ENCODE measurements around the gene SND1.

SND1 gene

DNA sequence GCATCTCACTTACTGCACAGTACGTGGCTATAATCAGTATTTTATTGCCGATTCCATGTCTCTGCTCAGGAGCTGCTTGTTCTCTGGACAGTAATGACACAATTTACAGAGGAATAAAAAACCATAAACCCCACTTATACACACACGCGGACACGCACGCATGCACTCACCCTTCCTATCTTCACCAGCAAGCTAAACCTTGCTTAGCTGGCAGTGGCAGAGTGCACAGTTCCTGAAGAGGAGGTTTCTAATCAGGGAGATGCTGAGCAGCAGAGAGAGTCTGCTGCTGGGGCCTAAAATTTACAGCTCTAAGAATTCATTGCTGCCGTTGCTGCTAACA is 66.3 kb downstream of the SND1 start:
- DNase-seq (ENCODE audit: low spot score) (no peak), FAIRE-seq (no peak)

DNA sequence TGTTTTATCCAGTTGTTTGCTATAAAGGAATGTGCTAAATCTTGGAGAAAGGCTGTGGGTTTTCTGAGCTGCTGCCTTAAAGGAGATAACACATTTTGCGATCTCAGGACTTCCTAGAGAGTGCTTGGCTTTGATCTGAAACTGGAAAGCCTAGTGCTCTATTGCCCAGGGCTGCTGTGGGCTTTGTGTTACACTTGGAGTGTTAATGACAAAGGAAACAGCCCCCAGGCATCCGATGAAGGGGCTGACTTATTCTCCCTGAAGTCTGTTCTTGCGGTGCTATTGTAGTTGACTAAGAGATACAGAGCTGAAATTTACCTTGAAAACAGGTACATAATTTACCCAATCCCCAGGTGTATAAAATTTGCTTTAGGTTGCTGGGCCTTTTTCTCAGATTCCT is 74.5 kb downstream of the SND1 start:
- FAIRE-seq (no peak), DNase-seq (ENCODE audit: low spot score) (no peak)

- DNase-seq (ENCODE audit: low spot score), result no peak
- FAIRE-seq, result no peak
Measured at GRCh38 chr7:127730658-127731276, 78.8 kb downstream of the SND1 start.

- FAIRE-seq, result no peak
Measured at GRCh38 chr7:127731431-127732080, 79.6 kb downstream of the SND1 start.

GRCh38 chr7:127732306-127732705 is 80.3 kb downstream of the SND1 start:
- FAIRE-seq (no peak), DNase-seq (ENCODE audit: low spot score) (no peak)

More at GRCh38 chr7:127731431-127732080, 79.6 kb downstream of the SND1 start:
- DNase-seq (ENCODE audit: low spot score), result no peak

DNA sequence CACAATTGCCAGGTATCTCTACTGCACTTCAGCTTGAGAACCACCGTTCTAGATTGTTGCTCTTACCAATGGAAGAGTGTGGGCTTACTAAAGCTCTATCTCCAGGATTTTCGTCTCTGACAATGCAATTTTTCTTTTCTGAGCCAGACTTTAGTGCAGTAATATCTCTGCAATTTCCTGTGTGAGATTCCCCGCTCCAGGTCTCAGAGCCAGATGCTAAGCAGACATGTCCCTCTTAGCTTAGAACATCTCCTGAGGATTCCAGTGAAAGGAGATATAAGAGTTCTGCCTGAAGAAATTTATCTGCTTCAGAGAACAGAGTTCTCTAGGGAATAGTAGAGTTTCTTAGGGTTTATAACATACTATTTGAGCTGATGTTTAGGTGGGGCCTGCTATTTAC is 82.0 kb downstream of the SND1 start:
- DNase-seq (ENCODE audit: low spot score) (no peak), FAIRE-seq (no peak)

DNA sequence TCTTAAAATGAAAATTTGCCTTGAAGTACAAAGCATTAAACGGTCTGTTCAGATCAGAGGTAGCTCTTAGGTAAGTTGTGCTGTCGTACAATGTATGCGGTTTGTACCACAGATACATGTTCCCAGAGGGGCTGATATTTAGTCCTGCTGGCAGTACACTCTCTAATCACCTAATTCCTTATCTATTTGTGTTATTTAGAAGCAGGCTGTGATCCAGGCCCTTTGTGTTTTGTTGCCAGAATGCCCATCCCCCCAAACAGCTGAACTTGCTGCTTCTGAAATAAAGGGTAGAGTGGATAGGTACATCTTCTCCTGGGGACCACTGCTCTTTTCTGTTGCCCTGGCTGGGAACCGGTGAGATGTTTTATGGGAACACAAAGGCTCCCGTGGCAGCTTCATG is 84.5 kb downstream of the SND1 start:
- FAIRE-seq (no peak), DNase-seq (ENCODE audit: low spot score) (no peak)

DNA sequence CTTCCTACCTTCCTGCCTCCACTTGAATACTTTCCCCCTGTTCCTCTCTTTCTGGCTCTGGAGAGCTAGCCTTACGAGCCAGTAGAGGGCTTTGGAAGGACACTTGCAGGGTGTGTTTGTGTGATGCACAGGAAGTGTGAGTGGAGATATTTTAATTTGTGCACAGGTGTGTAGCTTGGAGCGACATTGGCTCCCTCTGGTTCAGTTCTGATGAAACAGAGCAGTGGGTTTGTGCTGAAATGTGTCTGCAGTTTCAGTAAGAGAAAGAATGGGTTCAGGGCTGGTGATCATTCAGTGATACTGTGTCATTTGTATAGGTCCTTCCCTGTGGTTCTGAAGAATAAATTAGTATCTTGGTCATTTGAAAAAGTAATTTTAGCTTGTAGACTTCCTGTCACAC is 86.9 kb downstream of the SND1 start:
- DNase-seq (ENCODE audit: low spot score) (no peak), FAIRE-seq (no peak)

GRCh38 chr7:127741764-127742375 is 89.9 kb downstream of the SND1 start:
- no peak for DNase-seq (ENCODE audit: low spot score)
- FAIRE-seq, result no peak

GRCh38 chr7:127745445-127745844 is 93.5 kb downstream of the SND1 start:
- FAIRE-seq, result no peak

DNA sequence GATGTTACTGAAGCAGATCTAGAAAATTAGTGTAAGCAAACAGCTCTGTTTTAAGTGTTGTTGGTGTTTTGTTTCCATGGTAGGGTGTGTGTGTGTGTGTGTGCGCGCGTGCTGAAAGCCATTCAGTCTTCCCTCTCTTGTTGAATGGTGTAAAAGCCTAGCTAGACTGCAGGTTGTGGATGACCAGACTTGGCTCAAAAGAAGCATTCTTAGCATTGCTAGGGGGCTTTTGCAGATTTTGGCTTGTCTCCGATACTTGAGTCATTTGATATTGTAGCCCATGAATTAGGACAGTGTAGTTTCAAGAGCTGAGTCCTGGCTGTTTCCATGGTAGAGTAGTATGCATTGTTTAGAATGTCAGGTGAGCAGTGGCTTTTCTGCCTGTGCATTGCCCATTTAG is 99.1 kb downstream of the SND1 start:
- DNase-seq (ENCODE audit: low spot score), result no peak
- no peak for FAIRE-seq

More at GRCh38 chr7:127745445-127745844, 93.5 kb downstream of the SND1 start:
- no peak for DNase-seq (ENCODE audit: low spot score)

- FAIRE-seq (no peak), DNase-seq (ENCODE audit: low spot score) (no peak)
Measured at GRCh38 chr7:127751490-127752448, 99.8 kb downstream of the SND1 start.

- DNase-seq (ENCODE audit: low spot score) (no peak), FAIRE-seq (no peak)
Measured at GRCh38 chr7:127752829-127753228, 100.8 kb downstream of the SND1 start.

DNA sequence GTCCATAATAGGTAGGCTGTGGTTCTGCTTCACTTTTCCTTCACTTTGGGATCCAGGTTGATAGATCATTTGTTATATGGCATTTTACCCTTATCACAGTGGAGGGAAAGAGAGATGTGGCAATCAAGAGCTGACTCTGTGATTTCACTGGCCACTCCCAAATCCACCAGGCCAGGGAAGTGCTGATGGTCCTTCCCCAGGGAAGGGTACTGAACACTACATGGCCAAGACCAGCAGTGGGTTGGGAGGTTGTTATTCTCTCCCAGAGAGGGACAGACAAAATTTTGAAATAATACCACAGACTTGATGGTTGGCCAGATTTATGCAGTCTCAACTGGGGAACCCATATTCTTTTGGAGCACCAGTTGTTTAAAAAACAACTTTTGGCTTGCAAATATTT is 102.5 kb downstream of the SND1 start:
- DNase-seq (ENCODE audit: low spot score), result no peak
- no peak for FAIRE-seq

DNA sequence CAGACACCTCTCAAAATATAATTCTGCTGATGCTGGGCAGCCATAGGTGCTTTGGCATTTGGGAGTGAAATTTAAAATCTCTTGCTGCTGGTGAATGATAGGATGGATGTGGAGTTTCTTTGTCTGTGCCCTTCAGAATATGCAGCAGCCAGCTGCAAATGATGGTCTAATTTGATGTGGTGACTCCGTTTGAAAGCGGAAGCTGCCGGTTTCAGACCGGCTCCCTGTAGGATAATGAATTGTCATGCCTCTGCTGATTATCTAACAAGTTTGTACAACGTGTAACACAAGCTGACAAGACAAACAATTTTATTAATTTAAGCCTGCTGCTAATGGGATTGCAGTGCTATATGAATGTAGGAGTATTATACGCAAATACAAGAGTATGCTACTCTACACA is 103.5 kb downstream of the SND1 start:
- FAIRE-seq, result no peak

DNA sequence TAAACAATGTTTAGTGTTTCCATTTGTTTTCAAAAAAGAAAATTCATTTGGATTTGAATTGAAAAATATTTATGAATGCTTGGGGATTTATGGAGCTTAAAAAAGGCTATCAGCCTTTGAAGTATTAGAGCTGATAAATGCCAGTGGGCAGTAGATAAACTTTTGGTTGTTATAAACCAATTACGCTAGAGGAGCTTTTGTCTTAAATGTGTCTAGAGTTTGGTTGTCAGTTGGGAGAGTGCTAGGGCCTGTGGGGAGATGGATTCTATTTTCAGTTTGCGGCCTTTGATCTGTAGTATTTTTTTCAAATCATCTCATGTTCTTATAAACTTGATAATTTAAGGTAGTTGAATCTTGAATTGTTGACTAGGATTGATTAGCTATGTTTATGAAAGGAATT is 104.0 kb downstream of the SND1 start:
- DNase-seq (ENCODE audit: low spot score) (no peak), FAIRE-seq (no peak)

More for the DNA sequence above, 103.5 kb downstream of the SND1 start:
- no peak for DNase-seq (ENCODE audit: low spot score)

DNA sequence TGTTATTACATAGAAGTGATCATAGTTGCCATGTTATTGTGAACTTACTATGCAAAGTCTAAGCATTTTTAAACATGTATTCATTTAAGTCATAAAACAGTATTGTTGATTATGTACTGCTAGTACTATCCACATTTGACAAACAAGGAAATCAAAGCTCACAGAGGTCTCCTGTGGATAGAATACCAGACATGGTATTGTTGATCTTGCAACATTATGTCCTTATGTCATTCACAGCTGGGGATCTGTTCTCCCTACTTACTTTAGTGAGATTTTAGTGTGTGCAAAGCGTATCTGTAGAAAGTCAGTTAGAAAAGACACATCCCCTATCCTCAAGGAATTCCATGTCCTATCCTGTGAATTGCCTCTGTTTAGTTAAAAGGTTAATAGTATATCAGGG is 106.1 kb downstream of the SND1 start:
- no peak for FAIRE-seq
- no peak for DNase-seq (ENCODE audit: low spot score)

DNA sequence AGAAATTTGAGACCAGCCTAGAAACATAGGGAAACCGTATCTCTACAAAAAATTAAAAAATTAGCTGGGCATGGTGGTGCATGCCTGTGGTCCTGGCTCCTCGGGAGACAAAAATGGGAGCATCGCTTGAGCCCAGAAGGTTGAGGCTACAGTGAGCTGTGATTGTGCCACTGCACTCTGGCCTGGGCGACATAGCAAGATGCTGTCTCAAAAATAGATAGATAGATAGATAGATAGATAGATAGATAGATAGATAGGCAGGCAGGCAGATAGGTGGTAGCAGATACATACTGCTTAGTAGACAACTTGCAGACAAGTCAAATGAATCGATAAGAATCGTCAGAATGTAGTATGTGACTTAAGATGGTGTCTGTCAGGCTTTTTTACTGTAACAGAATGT is 106.9 kb downstream of the SND1 start:
- no peak for FAIRE-seq
- DNase-seq (ENCODE audit: low spot score), result no peak

DNA sequence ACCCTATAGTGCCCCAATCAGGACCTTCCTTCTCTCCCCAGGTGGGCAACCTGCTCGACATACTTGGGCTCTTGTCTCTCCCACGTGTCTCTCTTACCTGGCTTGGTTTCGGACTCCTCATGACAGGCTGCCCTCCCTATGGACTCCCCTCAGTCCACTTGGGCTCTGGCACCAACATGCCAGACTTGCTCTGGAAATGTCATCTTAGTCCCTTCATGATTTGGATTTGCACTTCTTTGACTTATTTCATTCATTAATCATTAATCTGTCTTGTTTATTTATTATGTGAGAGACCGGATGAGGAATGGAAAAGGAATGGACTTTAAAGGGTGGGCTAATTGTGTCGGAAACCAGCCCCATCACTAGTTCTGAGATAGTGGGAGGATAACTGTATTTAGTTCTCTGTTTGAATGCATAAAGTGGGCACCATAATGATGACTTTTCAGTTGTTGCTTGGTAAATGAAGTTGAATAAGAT is 108.0 kb downstream of the SND1 start:
- FAIRE-seq, result no peak
- no peak for DNase-seq (ENCODE audit: low spot score)

DNA sequence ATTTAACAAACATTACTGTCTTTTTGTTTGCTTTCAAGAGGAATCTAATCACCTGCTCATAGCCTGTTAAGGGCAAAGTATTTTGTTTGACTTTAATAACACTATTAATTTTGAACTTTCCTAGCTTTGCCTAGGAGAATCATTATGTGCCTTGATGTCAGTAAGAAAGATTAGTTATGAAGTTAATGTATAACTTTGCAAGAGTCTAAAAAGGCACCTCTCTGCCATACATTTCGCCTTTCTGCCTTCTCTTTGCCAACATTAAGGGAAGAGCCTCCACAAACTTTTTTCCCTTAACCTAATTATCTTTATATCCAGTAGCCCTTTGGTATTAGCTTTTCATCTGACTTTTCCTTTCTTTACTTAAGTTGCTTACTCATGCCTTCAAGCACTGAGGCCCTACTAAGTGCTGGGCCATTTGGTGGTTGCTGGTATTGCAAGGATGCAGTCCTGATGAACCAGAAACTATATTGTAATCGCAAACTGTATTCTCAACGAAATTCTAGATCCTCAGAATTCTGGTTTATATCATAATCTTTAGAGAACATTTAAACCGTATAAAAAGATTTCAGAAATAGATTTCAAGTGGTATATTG is 108.5 kb downstream of the SND1 start:
- no peak for DNase-seq (ENCODE audit: low spot score)
- FAIRE-seq, result no peak

DNA sequence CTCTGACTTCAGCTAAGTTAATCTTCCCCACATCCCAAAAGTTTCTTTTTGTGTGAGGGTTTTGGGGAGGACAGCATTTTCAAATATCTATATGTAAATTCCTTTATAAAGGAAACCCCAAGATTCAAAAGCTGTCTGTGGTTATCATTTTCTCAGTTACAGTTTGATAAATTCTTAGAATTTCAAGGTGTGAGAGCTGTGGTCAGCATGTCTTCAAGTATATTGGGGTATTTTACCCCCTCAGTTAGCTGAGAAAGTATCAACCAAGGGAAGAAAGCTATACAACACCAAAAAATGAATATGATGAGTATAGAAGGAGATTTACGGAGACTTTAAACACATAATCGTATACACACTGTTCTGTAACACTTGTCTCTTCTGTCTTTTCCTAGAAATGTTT is 109.2 kb downstream of the SND1 start:
- DNase-seq (ENCODE audit: low spot score) (no peak), FAIRE-seq (no peak)

Data from urothelium cell line (cell line).